ENCODE measurements around the gene UQCC3.
A peak's percentile ranks its signal among the peaks of the same experiment; 100 is the strongest.

Gene UQCC3

DNA sequence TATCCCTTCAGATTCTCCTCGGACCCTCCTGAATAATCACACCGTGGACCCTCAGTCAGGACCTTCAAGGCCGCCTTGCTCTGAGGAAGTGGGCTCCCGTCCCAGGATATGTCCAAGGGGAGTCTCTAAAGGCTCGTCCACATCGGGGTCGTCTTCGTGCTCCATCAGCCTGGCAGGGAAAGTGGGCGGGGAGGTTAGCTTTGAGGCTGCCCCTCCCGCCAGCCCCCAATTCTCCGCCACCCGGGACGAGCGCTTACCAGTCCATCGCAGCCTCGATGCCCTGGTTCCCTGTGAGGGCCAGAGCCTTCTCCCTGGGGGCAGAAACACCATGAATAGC lies 6.9 kb downstream of the UQCC3 start:
- POLR2A ChIA-PET, result interaction anchor here (1.2 to 6.0 kb wide), 4 partner anchors 11 to 203 kb away, joined by 4 to 34 read pairs (median 4); partner anchors contain the start of genes C11orf98, CSKMT, LRRN4CL and SLC3A2
- no peak for TF ChIP-seq FOXM1 (IDR thresholded peaks at IDR 0.05; ENCODE audit: borderline replicate concordance)
- DNase-seq (ENCODE audit: extremely low spot score), result no peak
- CTCF ChIA-PET, result no interaction called here

DNA sequence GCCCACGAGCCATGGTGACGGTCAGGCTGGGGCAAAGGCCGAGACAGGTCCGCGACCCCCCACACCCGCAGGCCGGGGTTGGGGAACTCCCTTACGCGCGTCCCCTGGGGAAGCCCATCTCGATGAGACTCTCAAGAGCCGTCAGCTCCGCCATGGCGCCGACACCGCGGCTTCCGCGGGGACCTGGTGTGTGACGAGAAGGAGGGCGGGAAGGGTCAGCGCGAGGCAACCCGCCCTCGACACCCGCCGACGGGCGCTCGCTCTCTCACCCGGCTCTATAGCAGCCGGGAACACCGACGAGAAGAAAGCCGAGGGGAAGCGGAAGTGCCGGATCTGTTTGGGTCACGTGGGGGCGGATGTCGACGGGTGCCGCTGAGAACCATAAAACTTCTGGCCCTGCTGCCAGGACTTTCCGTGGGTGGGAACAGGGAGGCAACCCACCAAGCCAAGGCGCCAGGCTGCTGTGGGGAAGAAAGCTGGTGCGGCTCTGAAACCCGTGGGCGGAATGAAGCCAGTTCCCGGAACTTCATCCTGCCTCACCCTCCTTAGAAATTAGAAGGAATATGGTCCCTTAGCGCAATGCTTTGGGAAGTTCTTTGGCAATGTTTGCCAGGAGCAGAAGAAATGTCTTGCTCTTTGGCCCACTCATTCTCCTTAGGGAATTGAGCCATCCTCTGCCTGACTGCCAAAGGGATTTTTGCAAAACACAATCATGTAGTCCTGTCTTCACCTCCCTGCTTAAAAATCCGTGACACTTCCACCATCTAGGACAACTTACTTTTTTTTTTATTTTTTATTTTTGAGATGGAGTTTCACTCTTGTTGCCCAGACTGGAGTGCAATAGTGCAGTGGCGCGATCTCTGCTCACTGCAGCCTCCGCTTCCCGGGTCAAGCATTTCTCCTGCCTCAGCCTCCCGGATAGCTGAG lies 7.6 kb downstream of the UQCC3 start, which contains the start of gene UBXN1:
Gene UBXN1 (minus strand): TSS at position 304 of the 927 bp plus-strand sequence. CDS start 150 bp downstream, at position 154.
- ChIA-PET POLR2A (interaction anchor here (0.7 to 6.0 kb wide), 11 partner anchors 9 to 218 kb away, joined by 3 to 61 read pairs (median 6); partner anchors contain the start of genes C11orf98, CSKMT, EEF1G and HNRNPUL2), CTCF (no interaction called here)
- peak; percentile 67 for TF ChIP-seq ZNF384 (IDR thresholded peaks at IDR 0.05)
- TF ChIP-seq PKNOX1 (IDR thresholded peaks at IDR 0.05), result no peak
- peak; percentile 86 for TF ChIP-seq L3MBTL2 (conservative IDR thresholded peaks at IDR 0.05)
- TF ChIP-seq SUZ12 (IDR thresholded peaks at IDR 0.05), result no peak
- TF ChIP-seq ARNT (IDR thresholded peaks at IDR 0.05), result no peak
- TF ChIP-seq ELF4 (IDR thresholded peaks at IDR 0.05), result peak; percentile 85
- peak; percentile 84 for DNase-seq (ENCODE audit: extremely low spot score)

GRCh38 chr11:62680825-62681240 lies 9.4 kb downstream of the UQCC3 start:
- ChIA-PET CTCF (interaction anchor here (0.6 to 1.8 kb wide), 13 partner anchors 9 to 182 kb away, joined by 3 to 13 read pairs (median 4); partner anchors contain the start of genes LBHD1, LRRN4CL, STX5 and TAF6L), POLR2A (interaction anchor here (0.6 to 3.5 kb wide), 21 partner anchors 9 to 200 kb away, joined by 3 to 61 read pairs (median 6); partner anchors contain the start of genes C11orf98, CSKMT, GANAB and HNRNPUL2)
- TF ChIP-seq ZNF384 (IDR thresholded peaks at IDR 0.05), result no peak
- no peak for TF ChIP-seq FOXK2 (IDR thresholded peaks at IDR 0.05)
- no peak for TF ChIP-seq PKNOX1 (IDR thresholded peaks at IDR 0.05)
- TF ChIP-seq TARDBP (IDR thresholded peaks at IDR 0.05), result no peak
- TF ChIP-seq ARNT (IDR thresholded peaks at IDR 0.05), result no peak
- no peak for TF ChIP-seq HDGF (IDR thresholded peaks at IDR 0.05; ENCODE audit: borderline replicate concordance)
- TF ChIP-seq NFRKB (IDR thresholded peaks at IDR 0.05), result no peak
- TF ChIP-seq SUZ12 (IDR thresholded peaks at IDR 0.05), result no peak
- TF ChIP-seq SP1 (IDR thresholded peaks at IDR 0.05), result no peak
- no peak for TF ChIP-seq LEF1 (IDR thresholded peaks at IDR 0.05; ENCODE audit: borderline replicate concordance)
- no peak for TF ChIP-seq CTBP1 (IDR thresholded peaks at IDR 0.05; ENCODE audit: borderline replicate concordance)
- no peak for TF ChIP-seq BHLHE40 (IDR thresholded peaks at IDR 0.05; ENCODE audit: borderline replicate concordance)
- TF ChIP-seq FOXM1 (IDR thresholded peaks at IDR 0.05; ENCODE audit: borderline replicate concordance), result no peak
- DNase-seq (ENCODE audit: extremely low spot score), result peak; percentile 72

DNA sequence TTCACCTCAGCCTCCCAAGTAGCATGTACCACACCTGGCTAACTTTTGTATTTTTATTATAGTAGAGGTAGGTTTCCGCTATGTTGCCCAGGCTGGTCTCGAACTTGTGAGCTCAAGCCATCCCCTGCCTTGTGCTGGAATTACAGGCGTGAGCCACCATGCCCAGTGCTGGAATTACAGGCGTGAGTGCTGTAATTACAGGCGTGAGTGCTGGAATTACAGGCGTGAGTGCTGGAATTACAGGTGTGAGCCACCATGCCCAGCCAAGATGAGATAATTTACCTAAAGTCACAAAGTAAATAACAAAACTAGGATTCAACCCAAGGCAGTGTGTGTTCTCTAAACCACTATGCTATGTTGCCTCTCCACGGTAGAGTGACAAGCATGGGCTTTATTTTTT lies 11.0 kb downstream of the UQCC3 start:
- CTCF ChIA-PET, result no interaction called here
- no peak for DNase-seq (ENCODE audit: extremely low spot score)
- POLR2A ChIA-PET, result interaction anchor here (0.7 to 3.5 kb wide), 2 partner anchors 9 to 12 kb away, joined by 3 to 61 read pairs; partner anchors contain the start of genes LBHD1 and UQCC3
- TF ChIP-seq TARDBP (IDR thresholded peaks at IDR 0.05) (no peak), ZNF384 (IDR thresholded peaks at IDR 0.05) (no peak), HDGF (IDR thresholded peaks at IDR 0.05; ENCODE audit: borderline replicate concordance) (no peak), FOXA1 (IDR thresholded peaks at IDR 0.05) (no peak), BHLHE40 (IDR thresholded peaks at IDR 0.05; ENCODE audit: borderline replicate concordance) (no peak), FOXM1 (IDR thresholded peaks at IDR 0.05; ENCODE audit: borderline replicate concordance) (no peak), L3MBTL2 (conservative IDR thresholded peaks at IDR 0.05) (no peak), NFRKB (IDR thresholded peaks at IDR 0.05) (no peak), ELF4 (IDR thresholded peaks at IDR 0.05) (no peak), ARNT (IDR thresholded peaks at IDR 0.05) (no peak), FOXK2 (IDR thresholded peaks at IDR 0.05) (no peak)

GRCh38 chr11:62687508-62688396 lies 16.3 kb downstream of the UQCC3 start:
- DNase-seq (ENCODE audit: extremely low spot score), result no peak
- TF ChIP-seq CTBP1 (IDR thresholded peaks at IDR 0.05; ENCODE audit: borderline replicate concordance) (no peak), ZNF384 (IDR thresholded peaks at IDR 0.05) (no peak), L3MBTL2 (conservative IDR thresholded peaks at IDR 0.05) (no peak), SP1 (IDR thresholded peaks at IDR 0.05) (no peak), TARDBP (IDR thresholded peaks at IDR 0.05) (no peak), PKNOX1 (IDR thresholded peaks at IDR 0.05) (no peak), ELF4 (IDR thresholded peaks at IDR 0.05) (no peak), SUZ12 (IDR thresholded peaks at IDR 0.05) (no peak), ARNT (IDR thresholded peaks at IDR 0.05) (no peak), FOXA1 (IDR thresholded peaks at IDR 0.05) (no peak), FOXM1 (IDR thresholded peaks at IDR 0.05; ENCODE audit: borderline replicate concordance) (no peak), FOXK2 (IDR thresholded peaks at IDR 0.05) (no peak), BHLHE40 (IDR thresholded peaks at IDR 0.05; ENCODE audit: borderline replicate concordance) (no peak), HDGF (IDR thresholded peaks at IDR 0.05; ENCODE audit: borderline replicate concordance) (no peak), NFRKB (IDR thresholded peaks at IDR 0.05) (no peak), LEF1 (IDR thresholded peaks at IDR 0.05; ENCODE audit: borderline replicate concordance) (no peak)
- POLR2A ChIA-PET, result interaction anchor here (1.0 to 5.0 kb wide), 3 partner anchors 16 to 77 kb away, joined by 3 to 16 read pairs (median 5); partner anchors contain the start of genes LBHD1 and UQCC3
- CTCF ChIA-PET, result no interaction called here

Measured in HEK293T (cell line).